HepG2 (cell line): ENCODE data around the gene SPAG6.

ENCODE experiments used
- RFX5 ChIP-seq: IDR thresholded peaks from 2 replicates; pipeline ENCODE4 v1.6.1; 2011; ENCODE audit warnings: low read depth, low read length, improper control_type of control experiment
- TAF1 ChIP-seq: sonication (generic); formaldehyde crosslinking; IDR thresholded peaks from 2 replicates; pipeline ENCODE4 v1.4.0; 2020; ENCODE audit warnings: missing genetic modification reagents
- TBP ChIP-seq: sonication (generic); formaldehyde crosslinking; IDR thresholded peaks from 2 replicates; pipeline ENCODE4 v1.5.0; 2020; ENCODE audit warnings: missing genetic modification reagents
- ZNF543 ChIP-seq: sonication (generic); formaldehyde crosslinking; IDR thresholded peaks from 2 replicates; pipeline ENCODE4 v1.4.0; 2020; ENCODE audit warnings: mild to moderate bottlenecking, missing genetic modification reagents
- TF ChIP-seq, protein P1 (sequence below): sonication (generic); formaldehyde crosslinking; IDR thresholded peaks from 2 replicates; pipeline ENCODE4 v1.8.1; 2023; ENCODE audit warnings: mild to moderate bottlenecking, moderate library complexity, missing genetic modification reagents
- TF ChIP-seq, protein P2 (sequence below): sonication (generic); formaldehyde crosslinking; IDR thresholded peaks from 2 replicates; pipeline ENCODE4 v1.5.0; 2020; ENCODE audit warnings: mild to moderate bottlenecking, missing genetic modification reagents, moderate library complexity
- TF ChIP-seq, protein P3 (sequence below): sonication (generic); formaldehyde crosslinking; IDR thresholded peaks from 2 replicates; pipeline ENCODE4 v1.4.0; 2020; ENCODE audit warnings: missing genetic modification reagents

DNA sequence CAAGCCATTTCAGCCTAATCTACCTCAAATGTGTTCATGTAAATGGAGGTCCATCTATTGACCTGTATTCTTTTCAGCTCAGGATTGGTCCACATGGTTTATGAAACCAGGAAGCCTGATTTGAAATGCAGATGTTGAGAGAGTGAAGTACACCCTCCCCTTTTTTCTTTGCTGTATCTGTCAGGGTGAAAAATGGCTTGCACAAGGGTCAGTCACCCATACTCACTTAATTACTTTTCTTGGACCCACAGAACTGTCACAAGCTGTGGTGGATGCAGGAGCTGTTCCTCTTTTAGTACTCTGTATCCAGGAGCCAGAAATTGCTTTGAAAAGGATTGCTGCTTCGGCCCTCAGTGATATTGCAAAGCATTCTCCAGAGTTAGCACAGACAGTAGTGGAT, 41.2 kb downstream of the SPAG6 start:
- TF ChIP-seq, protein P1, sequence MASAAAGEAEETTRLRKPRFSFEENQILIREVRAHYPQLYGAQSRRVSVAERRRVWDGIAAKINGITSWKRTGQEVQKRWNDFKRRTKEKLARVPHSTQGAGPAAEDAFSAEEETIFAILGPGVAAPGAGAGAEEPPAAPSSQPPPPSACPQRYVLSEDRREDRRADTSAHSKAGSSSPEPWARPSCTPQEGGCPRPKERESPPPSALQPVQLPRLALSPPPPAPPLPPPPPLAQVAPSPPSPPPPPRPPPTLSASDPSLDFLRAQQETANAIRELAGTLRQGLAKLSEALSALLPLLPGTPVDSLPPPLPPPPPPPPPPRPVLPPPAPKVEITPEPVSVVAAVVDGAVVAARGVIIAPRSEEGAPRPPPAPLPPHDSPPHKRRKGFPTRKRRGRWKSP, result no peak
- TF ChIP-seq, protein P2, sequence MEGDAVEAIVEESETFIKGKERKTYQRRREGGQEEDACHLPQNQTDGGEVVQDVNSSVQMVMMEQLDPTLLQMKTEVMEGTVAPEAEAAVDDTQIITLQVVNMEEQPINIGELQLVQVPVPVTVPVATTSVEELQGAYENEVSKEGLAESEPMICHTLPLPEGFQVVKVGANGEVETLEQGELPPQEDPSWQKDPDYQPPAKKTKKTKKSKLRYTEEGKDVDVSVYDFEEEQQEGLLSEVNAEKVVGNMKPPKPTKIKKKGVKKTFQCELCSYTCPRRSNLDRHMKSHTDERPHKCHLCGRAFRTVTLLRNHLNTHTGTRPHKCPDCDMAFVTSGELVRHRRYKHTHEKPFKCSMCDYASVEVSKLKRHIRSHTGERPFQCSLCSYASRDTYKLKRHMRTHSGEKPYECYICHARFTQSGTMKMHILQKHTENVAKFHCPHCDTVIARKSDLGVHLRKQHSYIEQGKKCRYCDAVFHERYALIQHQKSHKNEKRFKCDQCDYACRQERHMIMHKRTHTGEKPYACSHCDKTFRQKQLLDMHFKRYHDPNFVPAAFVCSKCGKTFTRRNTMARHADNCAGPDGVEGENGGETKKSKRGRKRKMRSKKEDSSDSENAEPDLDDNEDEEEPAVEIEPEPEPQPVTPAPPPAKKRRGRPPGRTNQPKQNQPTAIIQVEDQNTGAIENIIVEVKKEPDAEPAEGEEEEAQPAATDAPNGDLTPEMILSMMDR (CRISPR knock-in tag), result no peak
- TF ChIP-seq RFX5 (no peak), TBP (CRISPR knock-in tag) (no peak), TAF1 (CRISPR knock-in tag) (no peak), ZNF543 (CRISPR knock-in tag) (no peak)
- TF ChIP-seq, protein P3, sequence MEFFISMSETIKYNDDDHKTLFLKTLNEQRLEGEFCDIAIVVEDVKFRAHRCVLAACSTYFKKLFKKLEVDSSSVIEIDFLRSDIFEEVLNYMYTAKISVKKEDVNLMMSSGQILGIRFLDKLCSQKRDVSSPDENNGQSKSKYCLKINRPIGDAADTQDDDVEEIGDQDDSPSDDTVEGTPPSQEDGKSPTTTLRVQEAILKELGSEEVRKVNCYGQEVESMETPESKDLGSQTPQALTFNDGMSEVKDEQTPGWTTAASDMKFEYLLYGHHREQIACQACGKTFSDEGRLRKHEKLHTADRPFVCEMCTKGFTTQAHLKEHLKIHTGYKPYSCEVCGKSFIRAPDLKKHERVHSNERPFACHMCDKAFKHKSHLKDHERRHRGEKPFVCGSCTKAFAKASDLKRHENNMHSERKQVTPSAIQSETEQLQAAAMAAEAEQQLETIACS, result no peak
